CD4-positive, alpha-beta T cell treated with Interferon gamma for 1 hour (primary cell): ENCODE measurements around the gene RTCB.
"Not testable (repeated sequence)": the region's sequence is repeated elsewhere in the genome, so short reads cannot be mapped to it uniquely, and the experiment has no call there.

Experiments
- DNase-seq: peaks from one replicate; pipeline ENCODE4 v3.0.0-alpha.2; 2020

RTCB gene

DNA sequence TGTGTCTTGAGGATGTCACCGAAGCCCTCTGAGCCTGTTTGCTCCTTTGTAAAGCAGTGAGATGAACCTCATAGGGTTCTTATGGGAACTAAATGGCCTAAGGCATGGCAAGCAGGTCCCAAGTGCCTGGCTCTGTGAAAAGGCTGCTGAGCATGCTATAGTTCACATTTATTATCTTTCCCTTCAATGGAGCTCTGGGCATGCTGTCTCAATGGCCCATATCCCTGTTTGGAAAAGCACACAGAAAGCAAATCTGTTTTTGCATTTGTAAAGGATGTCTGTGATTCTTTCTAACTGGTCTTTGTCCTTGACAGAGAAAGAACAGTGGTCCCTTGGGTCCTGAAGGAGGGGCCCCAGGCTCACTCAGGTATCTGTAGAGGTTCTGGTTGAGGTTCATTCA lies 26.4 kb downstream of the RTCB start:
- DNase-seq = no peak

DNA sequence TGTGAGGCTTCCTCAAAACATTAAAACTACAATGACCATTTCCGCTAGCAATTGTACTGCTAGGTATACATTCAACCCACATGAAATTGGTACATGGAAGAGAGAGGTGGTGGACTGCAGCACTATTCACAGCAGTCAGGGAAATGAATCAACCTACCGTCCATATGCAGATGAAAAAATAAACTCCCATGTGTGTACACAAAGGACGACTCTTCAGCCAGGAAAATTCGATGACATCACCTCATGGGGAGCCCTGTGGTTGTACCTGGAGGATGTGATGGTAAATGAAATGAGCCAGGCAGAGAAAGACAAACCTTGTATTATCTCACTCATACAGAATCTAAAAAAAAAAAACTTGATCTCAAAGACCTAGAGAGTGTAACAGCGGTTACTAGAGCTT lies 31.1 kb downstream of the RTCB start:
- DNase-seq = no peak

DNA sequence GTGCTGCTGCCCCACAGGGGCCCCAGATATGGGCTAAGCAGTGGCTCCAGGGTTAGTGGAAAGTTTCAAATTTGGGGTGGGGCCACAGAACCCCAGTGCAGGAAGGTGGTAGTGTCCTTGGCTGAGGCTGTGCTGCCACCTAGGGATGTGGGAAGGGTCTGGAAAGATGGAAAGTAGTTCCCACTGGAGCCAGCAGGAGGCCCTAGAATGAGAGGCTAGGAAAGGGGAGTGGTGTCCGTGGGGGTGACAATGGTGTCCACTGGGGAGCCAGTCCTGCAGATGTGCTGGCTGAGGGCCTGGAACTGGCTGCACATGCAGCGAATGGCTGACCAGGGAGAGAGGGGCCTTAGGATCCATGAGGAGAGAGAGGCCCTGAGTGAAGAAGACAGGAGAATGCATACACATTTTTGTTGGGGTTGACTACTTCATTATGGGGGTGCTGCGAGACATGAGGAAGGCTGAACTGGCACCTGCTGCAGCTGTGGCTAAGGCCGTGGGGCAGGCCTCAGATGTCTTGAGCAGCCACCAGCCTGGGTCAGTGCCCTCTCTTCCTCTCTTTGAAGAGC lies 33.3 kb downstream of the RTCB start:
- no peak for DNase-seq

DNA sequence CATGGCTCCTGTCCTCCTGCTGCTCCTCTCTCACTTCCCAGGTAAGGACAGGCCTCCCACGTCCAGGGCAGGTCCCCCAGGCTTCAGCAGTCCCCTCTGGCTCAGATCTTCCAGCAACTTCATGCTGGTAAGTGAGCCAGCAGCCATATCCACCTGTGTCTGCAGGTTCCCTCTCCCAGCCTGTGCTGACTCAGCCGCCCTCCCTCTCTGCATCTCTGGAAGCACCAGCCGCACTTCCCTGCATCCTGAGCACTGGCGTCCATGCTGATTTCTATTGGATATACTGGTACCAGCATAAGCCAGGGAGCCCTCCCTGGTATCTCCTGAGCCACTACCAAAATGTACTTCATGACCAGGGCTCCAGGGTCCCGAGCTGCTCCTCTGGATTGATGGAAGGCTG lies 35.4 kb downstream of the RTCB start:
- no peak for DNase-seq

DNA sequence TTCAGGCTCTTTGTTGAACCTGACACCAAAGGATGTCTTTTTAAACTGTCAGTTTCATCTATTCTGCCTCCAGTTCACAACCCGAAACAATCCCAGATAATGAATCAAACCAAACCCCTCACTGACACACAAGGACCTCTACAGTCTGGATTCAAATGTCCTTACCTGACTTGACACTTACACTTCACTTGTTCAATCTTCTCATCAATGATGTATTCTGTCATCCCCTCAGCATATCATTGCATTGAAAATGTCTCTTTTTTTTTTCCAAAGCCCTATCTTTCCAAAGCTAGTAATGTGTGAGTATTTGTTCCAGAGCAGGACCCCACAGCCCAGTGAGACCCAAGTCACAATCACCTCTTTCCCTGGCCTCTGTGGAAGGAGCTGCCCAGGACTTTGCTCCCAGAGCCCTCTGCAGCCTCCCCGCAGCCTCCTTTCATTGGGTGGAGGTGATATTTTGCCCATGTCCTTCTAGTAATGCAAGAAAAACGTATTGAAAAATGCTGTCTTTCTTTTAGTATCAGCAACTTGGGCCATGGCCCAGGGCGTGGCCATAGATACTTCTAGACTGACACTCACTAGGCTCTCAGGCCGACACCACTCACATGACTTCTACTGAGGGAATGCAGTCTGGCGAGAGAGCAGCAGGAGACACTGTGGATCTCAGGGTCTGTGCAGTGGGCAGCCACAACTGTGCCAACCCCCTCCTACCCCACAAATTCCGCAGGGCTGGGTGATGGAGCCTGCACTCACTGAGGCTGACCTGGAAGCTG lies 36.2 kb downstream of the RTCB start:
- no peak for DNase-seq

DNA sequence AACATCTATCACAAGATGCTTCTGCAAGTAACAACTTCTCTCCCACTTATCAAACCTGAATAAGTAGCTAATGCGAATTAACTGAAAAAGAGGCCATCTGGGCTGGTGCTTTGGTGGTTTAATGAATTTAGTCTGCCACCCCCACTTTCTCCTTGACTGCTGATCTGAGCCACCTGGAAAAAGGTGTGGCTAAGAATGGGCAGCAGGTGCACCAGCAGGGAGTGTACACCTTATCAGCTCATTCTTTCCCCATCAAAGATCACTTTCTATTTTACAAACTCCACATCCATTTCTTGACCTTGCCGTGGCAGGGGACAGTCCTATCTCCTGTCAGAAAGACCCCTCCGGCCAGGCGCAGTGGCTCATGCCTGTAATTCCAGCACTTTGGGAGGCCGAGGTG lies 47.8 kb downstream of the RTCB start:
- DNase-seq = no peak

DNA sequence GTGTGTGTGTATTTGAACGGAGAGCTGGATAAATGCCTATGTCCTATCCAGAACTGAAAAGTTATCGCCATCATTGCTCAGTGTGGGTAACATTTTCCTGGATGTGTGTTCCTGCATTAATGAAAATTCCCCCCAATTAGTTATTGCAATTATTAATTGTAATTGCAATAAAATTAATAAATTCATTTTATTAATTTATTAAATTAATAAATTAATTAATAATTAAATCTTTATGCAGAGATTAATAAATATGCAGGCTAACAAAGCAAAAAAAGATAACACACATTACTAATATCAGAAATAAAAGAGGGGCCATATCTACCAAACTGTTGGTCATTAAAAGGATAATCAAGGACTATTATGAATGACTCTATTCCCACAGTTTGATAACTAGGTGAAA lies 50.8 kb downstream of the RTCB start:
- no peak for DNase-seq

DNA sequence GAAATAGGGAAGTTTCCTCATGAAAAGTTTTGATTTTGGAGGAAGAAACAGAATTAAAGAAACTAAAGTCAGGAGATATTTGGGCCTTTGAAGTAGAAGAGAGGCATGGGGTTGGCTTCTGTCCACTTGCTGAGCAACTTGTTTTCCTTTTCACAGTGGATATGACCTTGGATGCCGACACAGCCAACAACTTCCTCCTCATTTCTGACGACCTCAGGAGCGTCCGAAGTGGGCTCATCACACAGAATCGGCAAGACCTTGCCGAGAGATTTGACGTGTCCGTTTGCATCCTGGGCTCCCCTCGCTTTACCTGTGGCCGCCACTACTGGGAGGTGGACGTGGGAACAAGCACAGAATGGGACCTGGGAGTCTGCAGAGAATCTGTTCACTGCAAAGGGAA lies 52.0 kb downstream of the RTCB start:
- DNase-seq = not testable (repeated sequence)

DNA sequence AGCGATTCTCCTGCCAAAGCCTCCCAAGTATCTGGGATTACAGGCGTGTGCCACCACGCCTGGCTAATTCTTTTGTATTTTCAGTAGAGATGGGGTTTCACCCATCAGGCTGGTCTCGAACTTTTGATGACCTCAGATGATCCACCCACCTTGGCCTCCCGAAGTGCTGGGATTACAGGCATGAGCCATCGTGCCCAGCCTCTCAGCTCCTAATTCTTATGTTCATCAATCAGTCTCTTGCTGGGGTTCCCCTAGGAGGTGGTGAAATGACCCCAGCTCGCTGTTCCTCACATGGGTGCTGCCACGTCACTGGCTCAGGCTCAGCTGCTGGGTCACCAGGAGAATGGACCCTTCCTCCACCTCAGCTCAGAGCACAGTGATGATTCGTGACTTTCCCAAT lies 54.5 kb downstream of the RTCB start, which contains the start of gene RFPL3:
Gene RFPL3 (plus strand): TSS at position 301 of the 400 bp plus-strand sequence. CDS start 205 bp downstream, outside the sequence.
- DNase-seq = not testable (repeated sequence)

DNA sequence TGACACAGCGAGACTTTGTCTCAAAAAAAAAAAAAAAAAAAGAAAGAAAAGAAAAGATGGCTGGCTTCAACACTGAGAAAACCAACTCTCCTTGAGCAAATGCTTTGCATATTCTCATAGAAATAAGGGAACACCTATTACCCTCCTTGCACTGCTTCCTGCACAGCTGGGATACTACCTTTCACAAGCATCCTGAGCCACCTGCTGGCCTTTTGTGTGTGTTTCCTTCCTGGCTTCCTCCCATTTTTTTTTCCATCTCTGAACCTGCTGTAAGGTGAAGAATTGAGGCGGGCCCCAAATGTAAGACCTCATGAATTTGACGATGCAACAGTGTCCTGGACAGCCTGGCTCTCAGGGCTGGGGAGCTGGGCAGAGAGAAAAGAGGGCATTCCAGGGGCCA lies 56.3 kb downstream of the RTCB start:
- no peak for DNase-seq

DNA sequence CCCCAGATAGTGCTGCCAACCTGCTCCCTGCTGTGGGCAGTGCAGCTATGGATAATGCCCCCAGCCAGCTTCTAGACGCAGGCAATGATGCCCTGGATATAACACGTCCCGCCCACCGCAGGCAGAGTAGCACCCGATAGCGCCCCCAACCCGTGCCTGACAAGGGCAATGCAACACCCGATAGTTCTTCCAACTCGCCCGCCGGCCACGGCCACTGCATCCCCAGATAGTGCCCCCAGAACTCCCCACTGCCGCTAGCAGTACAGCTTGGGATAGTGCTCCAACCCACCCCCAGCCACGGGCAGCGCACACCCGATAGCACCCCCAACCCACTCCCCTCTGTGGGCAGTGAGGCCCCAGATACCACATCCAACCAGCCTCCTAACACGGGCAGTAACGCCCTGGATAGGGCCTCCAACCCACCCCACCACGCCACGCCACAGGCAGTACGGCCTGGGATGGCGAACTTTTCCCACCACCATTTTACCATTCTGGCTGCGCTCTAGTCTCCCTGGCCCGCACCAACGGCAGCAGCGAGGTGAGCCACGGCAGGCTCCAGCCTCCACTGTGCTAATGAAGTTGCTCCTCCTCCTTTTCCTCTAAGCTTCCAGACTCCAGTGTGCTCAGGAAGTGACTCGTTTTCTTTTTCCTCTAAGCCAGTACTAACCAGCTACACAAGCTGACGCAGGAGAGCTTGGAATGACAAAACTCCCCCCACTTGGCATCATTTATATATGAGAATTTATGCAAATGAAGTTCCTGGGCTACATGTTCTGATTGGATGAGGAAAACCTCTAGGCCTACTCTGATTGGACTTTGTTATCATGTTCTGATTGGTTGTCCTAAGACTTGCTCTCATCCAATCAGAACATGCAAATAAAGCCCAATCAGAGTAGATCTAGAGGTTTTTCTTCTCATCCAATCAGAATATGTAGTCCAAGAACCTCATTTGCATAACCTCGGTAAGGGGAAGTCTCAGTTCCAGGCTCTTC lies 57.4 kb downstream of the RTCB start:
- DNase-seq = no peak

DNA sequence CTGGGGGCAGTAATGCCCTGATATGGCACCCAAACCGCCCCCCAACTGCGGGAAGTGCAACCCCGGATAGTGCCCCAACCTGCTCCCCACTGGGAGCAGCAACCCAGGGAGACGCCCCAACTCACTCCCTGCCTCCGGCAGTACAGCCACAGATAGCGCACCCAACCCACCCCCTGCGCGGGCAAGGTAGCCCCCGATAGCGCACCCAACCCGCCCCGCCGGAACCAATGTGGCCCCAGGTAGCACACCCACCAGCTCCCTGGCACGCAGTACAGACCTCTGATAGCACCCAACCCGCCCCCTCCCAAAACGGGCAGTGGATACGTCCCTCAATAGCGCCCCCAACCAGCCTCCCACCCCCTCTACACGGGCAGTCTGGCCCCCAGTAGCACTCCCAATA lies 58.2 kb downstream of the RTCB start:
- DNase-seq = no peak

DNA sequence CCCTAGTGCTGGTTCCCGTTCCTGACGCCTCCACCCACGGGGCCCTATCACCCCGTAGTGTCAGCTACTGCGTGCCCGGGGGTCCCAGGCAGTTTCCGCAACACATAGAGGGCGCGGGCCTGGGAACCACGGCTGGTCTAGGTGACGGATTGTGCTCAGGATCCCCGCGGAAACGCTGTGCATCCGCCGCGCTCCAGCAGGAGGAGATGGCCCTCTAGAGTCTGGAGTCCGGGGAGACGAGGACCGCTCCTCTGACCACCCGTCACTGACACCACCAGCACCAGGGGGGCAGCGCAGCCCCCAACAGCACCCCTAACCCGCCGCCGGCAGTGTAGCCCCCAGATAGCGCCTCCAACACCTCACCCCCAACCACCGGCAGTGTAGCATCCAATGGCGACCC lies 58.8 kb downstream of the RTCB start:
- no peak for DNase-seq

DNA sequence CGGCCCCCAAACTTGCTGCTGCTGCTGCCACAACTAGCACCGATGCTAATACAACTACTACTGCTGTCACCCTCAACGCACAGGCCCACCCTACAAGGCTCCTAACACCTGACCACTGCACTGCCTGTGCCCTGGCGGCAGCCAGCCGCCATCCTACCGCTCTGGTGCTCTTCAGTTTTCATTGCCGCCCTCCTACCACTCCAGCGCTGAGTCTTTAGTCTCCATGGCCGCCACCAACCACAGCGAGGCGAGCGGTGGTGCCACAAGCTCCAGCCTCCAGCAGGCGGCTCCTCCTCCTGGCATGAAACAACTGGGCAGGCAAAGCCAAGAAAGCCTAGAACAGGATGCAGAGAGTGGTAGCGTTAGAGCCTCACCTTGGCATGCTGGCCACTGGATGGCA lies 59.4 kb downstream of the RTCB start:
- no peak for DNase-seq

DNA sequence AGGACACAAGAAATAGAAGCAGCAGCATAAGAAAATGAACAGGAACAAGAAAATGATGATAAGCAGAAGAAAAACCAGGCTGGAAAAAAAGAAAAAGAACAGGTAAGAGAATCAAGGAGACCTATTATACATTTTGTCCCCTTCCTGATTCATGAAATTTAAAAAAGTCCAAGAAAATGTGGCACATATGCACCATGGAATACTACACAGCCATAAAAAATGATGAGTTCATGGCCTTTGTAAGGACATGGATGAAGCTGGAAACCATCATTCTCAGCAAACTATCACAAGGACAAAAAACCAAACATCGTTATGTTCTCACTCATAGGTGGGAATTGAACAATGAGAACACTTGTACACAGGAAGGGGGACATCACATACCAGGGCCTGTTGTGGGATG lies 60.2 kb downstream of the RTCB start:
- not testable (repeated sequence) for DNase-seq

DNA sequence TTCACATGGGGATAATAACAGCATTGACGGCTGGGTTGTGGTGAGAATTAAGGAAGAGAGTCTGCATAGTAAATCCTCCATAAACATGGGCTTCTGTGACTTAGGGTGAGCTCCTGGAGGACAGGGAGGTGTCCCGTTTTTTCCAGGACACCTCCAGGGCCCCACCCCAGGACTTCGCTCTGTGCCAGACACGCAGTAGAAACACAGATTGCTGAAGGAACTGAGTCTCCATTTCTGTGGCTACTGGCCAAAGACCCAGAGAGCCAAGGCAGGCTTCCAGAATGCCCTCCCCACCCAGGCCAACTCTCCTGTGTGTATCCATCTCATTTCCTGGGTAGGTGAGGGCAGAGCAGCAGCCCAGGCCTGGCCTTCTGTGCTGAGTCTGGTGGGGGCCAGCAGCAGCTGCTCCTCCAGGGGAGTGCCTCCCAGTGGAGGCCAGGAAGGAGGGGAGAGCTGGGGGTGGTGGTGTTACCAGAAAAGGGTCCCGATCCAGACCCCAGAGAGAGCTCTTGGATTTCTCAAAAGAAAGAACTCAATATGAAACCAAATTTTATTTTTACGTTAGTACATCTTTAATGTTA lies 63.9 kb downstream of the RTCB start:
- no peak for DNase-seq

DNA sequence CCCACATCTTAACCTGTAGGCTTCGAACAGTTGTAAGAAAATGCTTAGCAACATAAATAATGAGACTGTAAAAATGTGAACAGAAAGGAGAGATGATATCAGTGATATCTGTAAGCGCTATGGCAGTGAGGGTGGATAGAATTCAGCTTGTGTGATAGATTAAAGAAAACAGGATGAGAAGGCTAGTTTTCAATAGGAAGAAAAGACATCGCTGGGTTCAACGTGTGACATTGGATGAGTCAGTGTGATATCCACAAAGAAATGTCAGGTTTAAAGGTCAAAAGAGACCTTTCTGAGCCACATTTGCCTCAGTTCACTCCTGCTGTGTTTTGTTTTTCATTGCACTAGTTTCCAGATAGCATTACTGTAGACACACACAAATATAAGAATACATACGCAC lies 68.1 kb downstream of the RTCB start:
- DNase-seq = no peak

DNA sequence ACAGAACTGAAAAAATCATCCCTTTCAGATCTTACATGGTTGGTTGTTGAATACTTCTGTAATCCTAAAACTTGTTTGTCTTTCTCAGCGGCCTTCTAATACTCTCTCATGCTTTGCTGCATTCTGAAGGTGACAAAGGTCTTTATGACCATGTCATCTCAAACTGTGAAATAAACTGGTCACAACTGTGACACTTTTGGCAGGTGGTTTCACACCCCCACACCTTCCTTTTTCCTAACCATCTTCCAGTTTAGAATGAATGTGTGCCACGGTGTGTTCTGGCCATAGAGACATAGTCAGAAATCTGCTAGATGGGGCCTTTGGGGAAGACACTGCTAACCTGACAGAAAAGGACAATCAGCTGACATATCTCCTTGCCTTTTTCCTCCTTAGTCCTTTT lies 69.1 kb downstream of the RTCB start:
- DNase-seq = no peak

DNA sequence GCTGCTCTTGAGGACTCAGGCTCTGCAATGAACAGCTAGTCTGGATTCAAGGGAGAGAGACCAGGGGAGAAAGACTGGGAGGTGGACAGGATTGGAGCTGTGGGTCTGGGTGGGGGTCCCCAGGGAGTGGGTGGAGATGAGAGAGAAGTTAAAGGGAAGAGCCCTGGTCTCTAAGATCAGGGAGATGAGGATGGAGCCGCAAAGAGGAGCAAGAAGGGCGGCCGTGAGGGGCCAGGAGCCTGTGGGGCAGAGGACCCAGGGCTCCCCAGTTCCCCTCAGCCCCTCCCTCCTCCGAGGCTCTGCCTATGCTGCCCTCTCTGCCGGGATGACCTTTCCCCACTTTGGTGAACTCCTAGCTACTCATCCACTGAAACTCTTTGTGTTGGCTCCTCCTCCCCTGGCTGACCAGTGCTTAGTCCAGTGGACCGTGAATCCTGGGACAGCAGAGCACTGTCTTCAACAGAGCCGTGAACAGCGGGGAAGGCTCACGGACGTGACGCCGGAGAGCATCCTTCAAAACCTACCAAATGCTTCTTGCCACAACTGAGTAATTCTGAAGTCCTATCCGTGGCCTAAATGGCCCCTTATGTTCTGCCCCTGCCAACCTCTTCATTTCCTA lies 70.8 kb downstream of the RTCB start:
- DNase-seq = no peak

DNA sequence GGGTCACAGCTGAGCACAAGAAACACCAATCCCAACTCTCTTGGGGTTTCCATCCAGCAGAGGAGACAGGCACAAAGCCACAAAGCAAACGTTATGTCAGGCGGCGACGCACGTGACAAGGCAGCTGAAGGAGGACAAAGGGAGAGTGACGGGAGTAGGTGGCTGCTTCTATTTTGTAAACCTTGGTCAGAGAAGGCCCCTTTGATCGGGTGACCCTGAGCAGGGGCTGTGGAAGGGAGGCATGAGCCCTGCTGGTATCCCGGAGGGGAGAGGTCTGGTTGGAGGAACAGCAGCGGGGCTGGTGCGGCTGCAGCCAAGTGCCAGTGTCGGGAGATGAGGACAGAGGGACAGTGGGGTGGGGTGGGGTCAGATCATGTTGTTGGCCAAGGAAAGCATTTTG lies 71.6 kb downstream of the RTCB start:
- DNase-seq = no peak

DNA sequence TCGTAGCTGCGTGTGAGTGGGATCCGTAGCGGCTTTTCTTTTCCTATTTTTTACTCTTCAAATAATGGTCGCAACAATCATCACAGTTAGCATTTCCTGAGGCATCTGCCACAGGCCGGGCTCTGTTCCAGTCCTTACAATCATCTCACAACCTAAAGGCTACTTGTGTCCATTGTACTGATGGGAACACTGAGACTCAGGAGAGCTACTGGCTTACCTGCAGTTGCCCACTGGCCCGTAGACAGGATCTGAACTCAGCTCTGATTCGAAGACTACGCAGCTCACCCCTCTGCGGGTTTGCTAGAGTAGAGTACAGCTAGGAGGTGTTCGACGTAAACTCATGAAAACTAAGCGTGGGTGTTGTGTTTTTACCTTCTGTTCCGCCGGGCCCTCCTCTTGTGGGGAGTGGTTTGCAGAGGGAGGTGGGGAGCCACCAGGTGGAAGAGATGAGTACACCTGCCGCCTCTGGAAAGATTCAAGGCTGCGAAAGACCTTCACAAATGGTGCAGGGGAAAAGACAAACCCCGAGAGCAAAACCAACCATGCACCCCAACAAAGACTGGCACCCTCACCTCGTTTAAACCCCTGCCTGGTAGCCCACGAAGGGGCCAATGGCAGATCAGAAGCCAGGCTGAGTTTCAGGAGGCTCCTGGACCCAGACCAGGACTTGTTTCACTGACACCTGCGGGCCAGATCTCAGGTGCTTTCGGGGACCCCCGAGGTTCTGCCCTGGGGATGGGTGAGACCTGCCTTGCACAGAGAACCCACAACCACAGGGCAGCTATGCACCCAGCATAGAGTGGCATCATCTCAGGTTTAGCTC lies 72.6 kb downstream of the RTCB start:
- no peak for DNase-seq

DNA sequence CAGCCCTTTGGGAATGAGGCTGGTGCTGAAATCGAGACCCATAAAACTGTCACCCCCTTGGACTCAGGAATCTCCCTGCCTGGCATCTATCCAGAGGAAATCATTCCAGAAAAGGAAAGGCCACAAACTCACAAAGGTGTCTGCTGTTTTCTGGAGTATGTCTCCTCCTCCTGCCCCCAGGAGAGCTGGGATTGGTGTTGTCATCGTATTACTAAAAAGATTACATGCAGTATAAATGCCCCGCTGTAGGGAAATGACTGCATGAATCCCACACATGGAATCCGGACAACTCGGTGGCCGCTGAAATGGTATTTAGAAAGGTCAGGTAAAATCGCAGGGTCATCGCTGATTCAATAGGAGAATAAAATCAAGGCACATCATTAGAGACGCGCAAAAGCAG lies 73.3 kb downstream of the RTCB start:
- DNase-seq = no peak
